HEK293 (cell line): ENCODE data around the gene SERINC5.

Experiments
- CTCF ChIA-PET: fragments of 350-600 bp; formaldehyde crosslinking; extraction: SDS; loops from one replicate; lab custom pipeline; 2021; ENCODE audit warnings: antibody characterized with exemption; lab: Yijun Ruan, JAX
- POLR2A ChIA-PET: fragments of 300-600 bp; formaldehyde crosslinking; extraction: SDS; loops from one replicate; lab custom pipeline; 2020; ENCODE audit warnings: antibody characterized with exemption, inconsistent platforms; lab: Yijun Ruan, JAX
- H3K27ac ChIP-seq: fragments of 200-500 bp; sonication (Bioruptor generic); 2 replicates; pipeline ENCODE4 v1.5.1; 2014; ENCODE audit warnings: low read depth, low read length, control low read depth, inconsistent platforms; ENCODE audit errors: extremely low read depth
- H3K36me3 ChIP-seq, 2 experiments: fragments of 200-500 bp in 1 of 2; sonication (Bioruptor generic) in 1 of 2; 1 replicate in 1 of 2; 2 replicates in 1 of 2; pipeline ENCODE4 v1.5.1; 2014 to 2017; ENCODE audit warnings: inconsistent platforms in 2 of 2, low read length in 2 of 2; ENCODE audit not compliant: control insufficient read depth in 2 of 2, insufficient read depth in 1 of 2
- H3K4me1 ChIP-seq: fragments of 200-500 bp; sonication (Bioruptor generic); 2 replicates; pipeline ENCODE4 v1.5.1; 2014; ENCODE audit warnings: mild to moderate bottlenecking, low read length, inconsistent platforms; ENCODE audit not compliant: control insufficient read depth, insufficient read depth
- H3K4me3 ChIP-seq: 2 replicates; pipeline ENCODE4 v1.5.1; 2011; ENCODE audit warnings: low read depth, mild to moderate bottlenecking, control low read depth, low read length, moderate library complexity
- H3K9me3 ChIP-seq: fragments of 200-500 bp; sonication (Bioruptor generic); 2 replicates; pipeline ENCODE4 v1.5.1; 2014; ENCODE audit warnings: low read depth, low read length, inconsistent platforms; ENCODE audit not compliant: control insufficient read depth, insufficient read depth
- HIC1 ChIP-seq: fragments of 450-650 bp; formaldehyde crosslinking; IDR thresholded peaks from 2 replicates; pipeline ENCODE4 v1.5.1; 2016; ENCODE audit warnings: missing biosample characterization, missing genetic modification characterization
- KLF8 ChIP-seq: fragments of 450-650 bp; formaldehyde crosslinking; IDR thresholded peaks from 2 replicates; pipeline ENCODE4 v1.5.1; 2016; ENCODE audit warnings: missing biosample characterization, missing genetic modification characterization
- KLF9 ChIP-seq: fragments of 450-650 bp; formaldehyde crosslinking; IDR thresholded peaks from 2 replicates; pipeline ENCODE4 v1.5.1; 2016; ENCODE audit warnings: missing biosample characterization, missing genetic modification characterization, low read depth
- OSR2 ChIP-seq: fragments of 450-650 bp; formaldehyde crosslinking; IDR thresholded peaks from 2 replicates; pipeline ENCODE4 v1.5.1; 2016; ENCODE audit warnings: missing biosample characterization, missing genetic modification characterization
- SCRT1 ChIP-seq: fragments of 450-650 bp; formaldehyde crosslinking; IDR thresholded peaks from 2 replicates; pipeline ENCODE4 v1.5.1; 2016; ENCODE audit warnings: missing biosample characterization, missing genetic modification characterization, borderline replicate concordance
- SP7 ChIP-seq: fragments of 450-650 bp; formaldehyde crosslinking; IDR thresholded peaks from 2 replicates; pipeline ENCODE4 v1.5.1; 2016; ENCODE audit warnings: missing biosample characterization, missing genetic modification characterization
- TCF7L2 ChIP-seq: IDR thresholded peaks from 2 replicates; pipeline ENCODE4 v1.6.1; 2011; ENCODE audit warnings: low read depth, mild to moderate bottlenecking, inconsistent platforms, low read length, moderate library complexity, borderline replicate concordance
- ZEB2 ChIP-seq: fragments of 450-650 bp; formaldehyde crosslinking; IDR thresholded peaks from 2 replicates; pipeline ENCODE4 v1.5.1; 2016; ENCODE audit warnings: missing biosample characterization, missing genetic modification characterization
- ZFP37 ChIP-seq: fragments of 450-650 bp; formaldehyde crosslinking; IDR thresholded peaks from 2 replicates; pipeline ENCODE4 v1.5.1; 2016; ENCODE audit warnings: missing biosample characterization, missing genetic modification characterization
- ZNF132 ChIP-seq: fragments of 450-650 bp; formaldehyde crosslinking; IDR thresholded peaks from 2 replicates; pipeline ENCODE4 v1.5.1; 2017; ENCODE audit warnings: missing biosample characterization, missing genetic modification characterization, borderline replicate concordance
- ZNF23 ChIP-seq: fragments of 450-650 bp; formaldehyde crosslinking; IDR thresholded peaks from 2 replicates; pipeline ENCODE4 v1.5.1; 2016; ENCODE audit warnings: missing biosample characterization, missing genetic modification characterization, borderline replicate concordance
- ZNF335 ChIP-seq: fragments of 450-650 bp; formaldehyde crosslinking; conservative IDR thresholded peaks from 2 replicates; pipeline ENCODE4 v1.5.1; 2016; ENCODE audit warnings: missing biosample characterization, missing genetic modification characterization
- ZNF366 ChIP-seq: fragments of 450-650 bp; formaldehyde crosslinking; conservative IDR thresholded peaks from 2 replicates; pipeline ENCODE4 v1.5.1; 2016; ENCODE audit warnings: missing biosample characterization, missing genetic modification characterization
- ZNF398 ChIP-seq: fragments of 450-650 bp; formaldehyde crosslinking; IDR thresholded peaks from 2 replicates; pipeline ENCODE4 v1.5.1; 2017; ENCODE audit warnings: missing biosample characterization, missing genetic modification characterization
- ZNF639 ChIP-seq: fragments of 450-650 bp; formaldehyde crosslinking; IDR thresholded peaks from 2 replicates; pipeline ENCODE4 v1.5.1; 2016; ENCODE audit warnings: missing biosample characterization, missing genetic modification characterization
- ZNF660 ChIP-seq: fragments of 450-650 bp; IDR thresholded peaks from 2 replicates; pipeline ENCODE4 v1.5.1; 2018; ENCODE audit warnings: missing biosample characterization, mild to moderate bottlenecking, missing genetic modification characterization
- ZNF792 ChIP-seq: fragments of 450-650 bp; formaldehyde crosslinking; IDR thresholded peaks from 2 replicates; pipeline ENCODE4 v1.5.1; 2016; ENCODE audit warnings: missing biosample characterization, missing genetic modification characterization
- ZNF843 ChIP-seq: fragments of 450-650 bp; formaldehyde crosslinking; IDR thresholded peaks from 2 replicates; pipeline ENCODE4 v1.5.1; 2016; ENCODE audit warnings: missing biosample characterization, missing genetic modification characterization
- TF ChIP-seq, protein P1 (sequence below): fragments of 450-650 bp; formaldehyde crosslinking; IDR thresholded peaks from 2 replicates; pipeline ENCODE4 v1.5.1; 2016; ENCODE audit warnings: missing biosample characterization, missing genetic modification characterization

SERINC5 gene

GRCh38 chr5:80270543-80270942 is 14.7 kb upstream of the SERINC5 start (continued):
- TF ChIP-seq ZEB2 (tag by site-specific recombination) (peak; percentile 74), SP7 (tag by site-specific recombination) (peak; percentile 92), ZNF398 (peak; percentile 47), ZNF843 (tag by site-specific recombination) (peak; percentile 64)
- TF ChIP-seq, protein P1, sequence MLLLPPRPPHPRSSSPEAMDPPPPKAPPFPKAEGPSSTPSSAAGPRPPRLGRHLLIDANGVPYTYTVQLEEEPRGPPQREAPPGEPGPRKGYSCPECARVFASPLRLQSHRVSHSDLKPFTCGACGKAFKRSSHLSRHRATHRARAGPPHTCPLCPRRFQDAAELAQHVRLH (tag by site-specific recombination) = peak; percentile 87

- ChIA-PET POLR2A (interaction anchor here (1.9 kb wide), 1 partner anchor 14 kb away, joined by 9 read pairs; the partner anchor contains the start of gene SERINC5), CTCF (interaction anchor here (0.7 kb wide), 1 partner anchor 12 kb away, joined by 4 read pairs; no protein-coding TSS in a partner anchor)
- no peak overlapping the region for H3K27ac ChIP-seq
- H3K4me1 ChIP-seq = no peaks in the 10 kb centered on the region
- H3K4me3 ChIP-seq = no peak overlapping the region
- no peaks in the 10 kb centered on the region for H3K9me3 ChIP-seq
- TF ChIP-seq ZNF335 (tag by site-specific recombination) (0 out of 2 replicates have a peak, but pooled peaks have one; percentile 5), ZNF660 (no peak), ZNF132 (tag by site-specific recombination) (no peak)
- H3K36me3 ChIP-seq = no peaks in the 10 kb centered on the region
These were observed 14.2 kb upstream of the SERINC5 start for GRCh38 chr5:80269991-80270438.

- CTCF ChIA-PET = interaction anchor here (1.6 to 3.2 kb wide), 2 partner anchors 11 to 178 kb away, joined by 5 to 12 read pairs; no protein-coding TSS in a partner anchor
- H3K4me3 ChIP-seq = no peak overlapping the region
- H3K9me3 ChIP-seq = no peaks in the 10 kb centered on the region
- H3K27ac ChIP-seq = no peak overlapping the region
- H3K4me1 ChIP-seq = no peaks in the 10 kb centered on the region
- POLR2A ChIA-PET = interaction anchor here (1.0 to 3.1 kb wide), 2 partner anchors 13 to 141 kb away, joined by 3 to 15 read pairs; partner anchors contain the start of gene SERINC5
- no peaks in the 10 kb centered on the region for H3K36me3 ChIP-seq
- TF ChIP-seq KLF8 (tag by site-specific recombination) = no peak
- TF ChIP-seq ZNF366 = no peak
- no peak for TF ChIP-seq HIC1
- TF ChIP-seq ZNF792 (tag by site-specific recombination) = no peak
- no peak for TF ChIP-seq ZNF639 (tag by site-specific recombination)
- no peak for TF ChIP-seq OSR2 (tag by site-specific recombination)
- no peak for TF ChIP-seq KLF9
- no peak for TF ChIP-seq ZFP37 (tag by site-specific recombination)
- no peak for TF ChIP-seq SCRT1 (tag by site-specific recombination)
- TF ChIP-seq TCF7L2 = no peak
- TF ChIP-seq ZNF23 (tag by site-specific recombination) = no peak
These were observed 13.1 kb upstream of the SERINC5 start for GRCh38 chr5:80268916-80269315.
